ENCODE data around the gene ATF5. TPM values are rescaled to one million over a fixed set of nuclear protein-coding genes. Genes with fewer than 3 reads are reported as not detected.

The ATF5 gene
- total RNA-seq, 1 donor from 2014 or later, result 14.1 TPM

DNA sequence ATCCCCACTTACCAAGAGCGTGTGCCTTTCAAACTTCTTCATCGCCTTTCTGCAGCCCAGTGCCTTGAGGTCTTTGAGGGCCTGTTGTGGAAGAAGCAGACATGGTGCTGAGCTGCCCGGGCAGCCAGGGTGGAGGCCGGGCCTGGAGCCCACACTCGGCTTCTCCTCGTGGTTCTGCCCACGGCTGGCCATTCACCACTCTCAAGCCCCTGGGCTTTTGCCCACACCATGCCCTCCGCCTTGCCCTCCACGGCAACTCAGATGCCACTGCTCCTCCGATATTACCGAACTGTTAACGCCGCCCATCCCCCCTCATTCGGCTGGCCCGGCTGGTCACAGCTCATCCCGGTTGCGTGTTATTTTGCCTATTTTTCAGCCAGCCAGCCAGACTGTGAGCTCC, 37.6 kb upstream of the ATF5 start:
- Histone ChIP-seq H3K27me3 (no peaks in the 10 kb centered on the region), H3K4me1 (peaks cover 9% of the 10 kb centered on the region), H3K27ac (no peak overlapping the region), H3K36me3 (no peaks in the 10 kb centered on the region), H3K9me3 (no peaks in the 10 kb centered on the region), H3K4me3 (no peak overlapping the region)
- DNase-seq (no peak), ATAC-seq (no peak)
- intact Hi-C loops (cut with DNase I), result no loop called here
- TF ChIP-seq, protein P1, sequence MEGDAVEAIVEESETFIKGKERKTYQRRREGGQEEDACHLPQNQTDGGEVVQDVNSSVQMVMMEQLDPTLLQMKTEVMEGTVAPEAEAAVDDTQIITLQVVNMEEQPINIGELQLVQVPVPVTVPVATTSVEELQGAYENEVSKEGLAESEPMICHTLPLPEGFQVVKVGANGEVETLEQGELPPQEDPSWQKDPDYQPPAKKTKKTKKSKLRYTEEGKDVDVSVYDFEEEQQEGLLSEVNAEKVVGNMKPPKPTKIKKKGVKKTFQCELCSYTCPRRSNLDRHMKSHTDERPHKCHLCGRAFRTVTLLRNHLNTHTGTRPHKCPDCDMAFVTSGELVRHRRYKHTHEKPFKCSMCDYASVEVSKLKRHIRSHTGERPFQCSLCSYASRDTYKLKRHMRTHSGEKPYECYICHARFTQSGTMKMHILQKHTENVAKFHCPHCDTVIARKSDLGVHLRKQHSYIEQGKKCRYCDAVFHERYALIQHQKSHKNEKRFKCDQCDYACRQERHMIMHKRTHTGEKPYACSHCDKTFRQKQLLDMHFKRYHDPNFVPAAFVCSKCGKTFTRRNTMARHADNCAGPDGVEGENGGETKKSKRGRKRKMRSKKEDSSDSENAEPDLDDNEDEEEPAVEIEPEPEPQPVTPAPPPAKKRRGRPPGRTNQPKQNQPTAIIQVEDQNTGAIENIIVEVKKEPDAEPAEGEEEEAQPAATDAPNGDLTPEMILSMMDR (IDR thresholded peaks at IDR 0.05), result no peak

DNA sequence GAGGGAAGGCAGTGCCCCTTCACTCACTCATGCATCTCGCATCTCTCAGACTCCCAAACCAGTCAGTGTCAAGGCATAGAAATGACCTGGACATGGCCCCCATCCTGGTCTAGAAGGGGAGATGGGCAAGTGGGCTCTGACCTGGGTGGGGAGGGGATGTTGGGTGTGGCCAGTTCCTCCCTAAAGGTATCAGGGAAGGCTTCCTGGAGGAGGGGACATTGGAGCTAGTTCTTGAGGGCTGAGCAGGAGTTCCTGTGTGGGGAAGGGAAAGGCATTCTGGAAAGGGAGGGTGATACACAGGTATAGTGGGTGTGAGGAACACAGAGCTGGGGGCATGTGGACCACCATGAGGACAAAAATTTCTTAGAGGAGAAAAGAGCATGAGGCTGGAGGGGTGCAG, 36.3 kb upstream of the ATF5 start:
- ATAC-seq (no peak), DNase-seq (no peak)
- H3K27me3 ChIP-seq, result no peaks in the 10 kb centered on the region
- no peak overlapping the region for H3K27ac ChIP-seq
- peaks cover 22% of the 10 kb centered on the region for H3K4me1 ChIP-seq
- H3K36me3 ChIP-seq, result no peaks in the 10 kb centered on the region
- TF ChIP-seq, protein P1 (IDR thresholded peaks at IDR 0.05), result no peak
- no peak overlapping the region for H3K4me3 ChIP-seq
- no peaks in the 10 kb centered on the region for H3K9me3 ChIP-seq
- intact Hi-C loops (cut with DNase I), result no loop called here

DNA sequence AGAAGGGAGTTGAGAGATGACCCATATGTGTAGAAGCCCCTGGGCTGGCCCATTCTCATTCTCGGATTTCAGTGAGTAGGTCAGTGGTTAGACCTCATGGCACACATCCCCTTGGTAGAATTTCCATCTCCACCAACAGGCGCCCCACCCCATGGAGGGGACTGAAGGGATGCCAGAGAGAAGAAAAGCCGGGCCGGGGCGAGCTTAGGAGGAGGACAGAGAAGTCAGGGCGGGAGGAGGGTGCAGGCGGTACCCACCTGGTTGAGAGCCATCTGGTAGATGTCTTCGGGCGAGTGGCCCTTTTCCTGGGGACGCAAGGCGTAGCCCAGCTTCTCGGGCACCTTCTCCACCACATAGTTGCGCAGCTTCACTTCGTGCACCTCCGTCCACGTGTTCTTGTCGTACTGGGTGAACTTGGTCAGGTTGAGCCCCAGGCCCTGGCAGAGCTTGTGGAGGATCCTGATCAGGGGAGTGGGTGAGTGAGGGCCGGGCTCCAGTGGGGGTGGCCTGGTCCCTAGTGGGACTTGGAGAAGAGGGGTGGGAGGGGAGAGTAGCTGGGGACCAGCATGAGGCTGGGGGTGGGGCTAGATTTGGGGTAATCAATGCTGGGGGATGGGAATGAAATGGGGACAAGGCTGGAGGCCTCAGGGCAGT, 34.9 kb upstream of the ATF5 start:
- Histone ChIP-seq H3K4me1 (peaks cover 27% of the 10 kb centered on the region), H3K36me3 (no peaks in the 10 kb centered on the region), H3K9me3 (no peaks in the 10 kb centered on the region), H3K4me3 (no peak overlapping the region), H3K27ac (no peak overlapping the region), H3K27me3 (no peaks in the 10 kb centered on the region)
- ATAC-seq (no peak), DNase-seq (no peak)
- intact Hi-C loops (cut with DNase I), result no loop called here
- TF ChIP-seq, protein P1 (IDR thresholded peaks at IDR 0.05), result no peak

DNA sequence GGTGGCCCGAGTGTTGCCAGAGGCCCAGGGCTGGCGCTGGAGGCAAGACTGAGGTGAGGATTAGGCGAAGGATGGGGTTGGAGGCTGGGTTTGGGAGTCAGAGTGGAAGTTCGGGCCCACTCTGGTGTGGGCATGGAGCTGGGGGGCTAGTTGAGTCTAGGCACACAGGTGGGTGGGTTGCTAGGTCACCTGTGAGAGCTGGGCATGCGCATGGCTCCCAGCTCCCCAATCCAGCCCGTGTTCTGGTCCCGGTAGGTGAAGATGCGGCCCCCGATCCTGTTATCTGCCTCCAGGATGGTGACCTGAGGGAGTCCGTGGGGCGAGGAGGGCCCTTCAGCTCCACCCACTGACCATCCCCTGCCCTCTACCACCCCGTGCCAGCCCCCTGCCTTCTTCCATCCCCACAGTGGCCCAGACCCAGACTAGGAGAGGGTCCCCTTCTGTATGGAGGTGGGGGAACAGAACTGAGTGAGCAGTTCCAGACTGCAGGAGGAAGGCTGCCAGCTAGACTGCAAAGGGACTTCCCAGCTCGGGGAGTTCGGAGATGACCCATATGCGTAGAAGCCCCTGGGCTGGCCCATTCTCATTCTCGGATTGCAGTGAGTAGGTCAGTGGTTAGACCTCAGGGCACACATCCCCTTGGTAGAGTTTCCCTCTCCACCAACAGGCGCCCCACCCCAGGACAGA, 34.0 kb upstream of the ATF5 start:
- Histone ChIP-seq H3K27ac (no peak overlapping the region), H3K36me3 (no peaks in the 10 kb centered on the region), H3K27me3 (no peaks in the 10 kb centered on the region), H3K4me3 (no peak overlapping the region), H3K4me1 (peaks cover 25% of the 10 kb centered on the region), H3K9me3 (no peaks in the 10 kb centered on the region)
- intact Hi-C loops (cut with DNase I), result no loop called here
- ATAC-seq, result no peak
- DNase-seq, result no peak
- TF ChIP-seq, protein P1 (IDR thresholded peaks at IDR 0.05), result no peak

DNA sequence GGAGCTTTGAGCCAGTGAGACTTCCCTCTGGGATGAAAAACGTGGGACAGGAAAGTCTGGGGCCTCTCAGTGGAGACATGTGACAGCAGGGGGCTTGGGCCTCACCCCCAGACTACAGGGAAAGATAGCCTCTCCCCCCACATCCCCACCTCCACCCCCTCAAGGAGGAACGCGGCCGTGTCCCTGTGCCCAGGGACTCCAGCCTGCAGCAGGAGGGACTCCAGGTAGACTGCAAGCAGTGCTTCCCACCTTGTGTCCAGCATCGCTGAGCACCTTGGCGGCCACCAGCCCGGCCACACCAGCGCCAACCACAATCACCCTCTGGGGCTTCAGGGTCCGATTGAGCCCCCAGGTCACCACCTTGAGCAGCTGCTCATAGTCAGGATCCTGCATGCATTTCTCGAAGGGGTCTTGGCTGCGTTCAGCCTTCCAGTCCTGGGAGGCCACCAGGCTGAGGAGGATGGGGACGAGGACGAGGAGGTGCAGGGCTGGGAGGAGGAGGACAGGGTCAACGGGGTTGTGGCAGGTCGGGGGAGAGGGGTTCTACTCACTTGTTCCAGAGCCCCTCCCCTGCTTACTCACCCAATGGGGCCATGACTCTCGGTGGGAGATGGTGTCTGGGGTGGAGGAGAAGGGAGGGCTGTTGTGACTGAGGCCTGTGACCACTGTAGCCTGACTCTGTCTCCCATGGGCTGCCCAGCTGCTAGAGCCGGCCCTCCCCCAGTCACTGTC, 33.3 kb upstream of the ATF5 start:
- Histone ChIP-seq H3K4me3 (no peak overlapping the region), H3K9me3 (no peaks in the 10 kb centered on the region), H3K27me3 (no peaks in the 10 kb centered on the region), H3K27ac (no peak overlapping the region), H3K36me3 (no peaks in the 10 kb centered on the region), H3K4me1 (peaks cover 20% of the 10 kb centered on the region)
- ATAC-seq (no peak), DNase-seq (no peak)
- TF ChIP-seq, protein P1 (IDR thresholded peaks at IDR 0.05), result no peak
- intact Hi-C loops (cut with DNase I), result no loop called here
